Measurements from ENCODE around the gene C14orf93.
"Not testable (repeated sequence)": the region's sequence is repeated elsewhere in the genome, so short reads cannot be mapped to it uniquely, and the experiment has no call there.

Gene C14orf93

GRCh38 chr14:23020143-23021128 is 10.5 kb upstream of the C14orf93 start:
- DNase-seq: no peak

- no peak for DNase-seq
These were observed 8.2 kb upstream of the C14orf93 start for GRCh38 chr14:23018107-23018506.

GRCh38 chr14:23017091-23017490 is 7.1 kb upstream of the C14orf93 start:
- no peak for DNase-seq

GRCh38 chr14:23015618-23016017 is 5.7 kb upstream of the C14orf93 start:
- DNase-seq: no peak

- DNase-seq: not testable (repeated sequence)
These were observed 3.8 kb upstream of the C14orf93 start for GRCh38 chr14:23013749-23014054.

GRCh38 chr14:23013054-23013748 is 3.3 kb upstream of the C14orf93 start:
- DNase-seq: no peak

- DNase-seq: no peak
These were observed 432 bp downstream of the C14orf93 start for GRCh38 chr14:23009483-23009938.

- no peak for DNase-seq
These were observed 1.1 kb downstream of the C14orf93 start for GRCh38 chr14:23008831-23009230.

GRCh38 chr14:23006544-23007419 is 3.2 kb downstream of the C14orf93 start:
- DNase-seq: peak; percentile 99

- DNase-seq: no peak
These were observed 3.8 kb downstream of the C14orf93 start for GRCh38 chr14:23006188-23006534.

GRCh38 chr14:23005451-23006187 is 4.3 kb downstream of the C14orf93 start:
- DNase-seq: no peak

GRCh38 chr14:23004274-23004673 is 5.7 kb downstream of the C14orf93 start:
- not testable (repeated sequence) for DNase-seq

- no peak for DNase-seq
These were observed 7.4 kb downstream of the C14orf93 start for GRCh38 chr14:23002592-23002991.

- DNase-seq: no peak
These were observed 9.1 kb downstream of the C14orf93 start for GRCh38 chr14:23000860-23001259.

GRCh38 chr14:22998329-22999012 is 11.5 kb downstream of the C14orf93 start:
- DNase-seq: no peak

- no peak for DNase-seq
These were observed 12.1 kb downstream of the C14orf93 start for GRCh38 chr14:22997676-22998323.

- no peak for DNase-seq
These were observed 12.9 kb downstream of the C14orf93 start for GRCh38 chr14:22996768-22997654.

- DNase-seq: no peak
These were observed 13.9 kb downstream of the C14orf93 start for GRCh38 chr14:22995889-22996625.

- DNase-seq: peak; percentile 44
These were observed 15.1 kb downstream of the C14orf93 start for GRCh38 chr14:22994762-22995275.
